PFSK-1 (cell line): ENCODE measurements around the gene FBXO21.
A peak's percentile ranks its signal among the peaks of the same experiment; 100 is the strongest.

Source experiments
- FOXP2 ChIP-seq: optimal IDR thresholded peaks from 2 replicates; pipeline ENCODE3; 2011; ENCODE audit warnings: borderline replicate concordance, control low read depth, inconsistent platforms; ENCODE audit not compliant: insufficient read depth; ENCODE audit errors: extremely low read length, extremely low read depth
- POLR2AphosphoS5 ChIP-seq: IDR thresholded peaks from 2 replicates; pipeline ENCODE4 v1.6.1; 2012; ENCODE audit warnings: low read depth, mild to moderate bottlenecking, control low read depth, low read length, moderate library complexity
- SIN3A ChIP-seq: IDR thresholded peaks from 2 replicates; pipeline ENCODE4 v1.6.1; 2012; ENCODE audit warnings: mild to moderate bottlenecking, low read length, moderate library complexity, borderline replicate concordance; ENCODE audit not compliant: insufficient read depth
- TAF1 ChIP-seq: IDR thresholded peaks from 2 replicates; pipeline ENCODE4 v1.6.1; 2012; ENCODE audit warnings: low read length, control low read depth, borderline replicate concordance; ENCODE audit not compliant: insufficient read depth
- TF ChIP-seq, protein P1 (sequence below), 2 experiments: IDR thresholded peaks; 2 replicates each; pipeline versions ENCODE4 v1.6.1 to v1.8.0; 2011 to 2012; ENCODE audit warnings: low read depth in 2 of 2, low read length in 2 of 2, control low read depth in 1 of 2, inconsistent platforms in 1 of 2, mild to moderate bottlenecking in 1 of 2, moderate library complexity in 1 of 2; ENCODE audit not compliant: insufficient read depth in 1 of 2

DNA sequence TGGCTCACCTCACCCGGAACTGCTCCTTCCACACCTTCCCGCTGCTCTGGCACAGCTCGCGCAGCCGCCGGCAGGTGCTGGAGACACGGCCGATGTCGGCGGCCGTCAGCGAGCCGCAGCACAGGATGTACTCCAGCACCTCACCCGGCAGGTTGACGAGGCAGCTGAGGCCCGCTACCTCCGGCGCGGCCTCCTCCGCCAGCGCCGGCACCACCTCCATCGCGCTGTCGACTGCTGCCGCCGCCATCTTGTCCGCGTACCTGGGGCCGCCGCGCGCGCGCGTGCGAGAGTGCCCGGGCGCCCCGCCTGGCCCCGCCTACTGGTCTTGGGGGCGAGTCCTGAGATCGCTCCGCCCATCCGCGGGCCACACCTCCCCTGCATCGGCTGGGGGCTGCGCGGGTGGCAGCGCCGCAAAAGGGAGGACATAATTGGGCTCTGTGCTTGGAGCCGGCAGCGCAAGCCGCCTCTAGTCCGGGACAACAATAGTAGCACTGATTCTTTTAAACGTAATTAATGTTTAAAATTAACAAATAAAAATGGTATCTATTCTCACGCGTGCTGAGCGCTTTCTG lies at the start of gene FBXO21:
- peak; percentile 94 for TF ChIP-seq TAF1
- peak; percentile 82 for TF ChIP-seq POLR2AphosphoS5
- TF ChIP-seq SIN3A, result no peak; the same call in 1 of the 2 replicates
- TF ChIP-seq, protein P1, sequence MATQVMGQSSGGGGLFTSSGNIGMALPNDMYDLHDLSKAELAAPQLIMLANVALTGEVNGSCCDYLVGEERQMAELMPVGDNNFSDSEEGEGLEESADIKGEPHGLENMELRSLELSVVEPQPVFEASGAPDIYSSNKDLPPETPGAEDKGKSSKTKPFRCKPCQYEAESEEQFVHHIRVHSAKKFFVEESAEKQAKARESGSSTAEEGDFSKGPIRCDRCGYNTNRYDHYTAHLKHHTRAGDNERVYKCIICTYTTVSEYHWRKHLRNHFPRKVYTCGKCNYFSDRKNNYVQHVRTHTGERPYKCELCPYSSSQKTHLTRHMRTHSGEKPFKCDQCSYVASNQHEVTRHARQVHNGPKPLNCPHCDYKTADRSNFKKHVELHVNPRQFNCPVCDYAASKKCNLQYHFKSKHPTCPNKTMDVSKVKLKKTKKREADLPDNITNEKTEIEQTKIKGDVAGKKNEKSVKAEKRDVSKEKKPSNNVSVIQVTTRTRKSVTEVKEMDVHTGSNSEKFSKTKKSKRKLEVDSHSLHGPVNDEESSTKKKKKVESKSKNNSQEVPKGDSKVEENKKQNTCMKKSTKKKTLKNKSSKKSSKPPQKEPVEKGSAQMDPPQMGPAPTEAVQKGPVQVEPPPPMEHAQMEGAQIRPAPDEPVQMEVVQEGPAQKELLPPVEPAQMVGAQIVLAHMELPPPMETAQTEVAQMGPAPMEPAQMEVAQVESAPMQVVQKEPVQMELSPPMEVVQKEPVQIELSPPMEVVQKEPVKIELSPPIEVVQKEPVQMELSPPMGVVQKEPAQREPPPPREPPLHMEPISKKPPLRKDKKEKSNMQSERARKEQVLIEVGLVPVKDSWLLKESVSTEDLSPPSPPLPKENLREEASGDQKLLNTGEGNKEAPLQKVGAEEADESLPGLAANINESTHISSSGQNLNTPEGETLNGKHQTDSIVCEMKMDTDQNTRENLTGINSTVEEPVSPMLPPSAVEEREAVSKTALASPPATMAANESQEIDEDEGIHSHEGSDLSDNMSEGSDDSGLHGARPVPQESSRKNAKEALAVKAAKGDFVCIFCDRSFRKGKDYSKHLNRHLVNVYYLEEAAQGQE (IDR thresholded peaks at IDR 0.05; ENCODE audit: insufficient read depth in 1 of 2, low read depth in 2 of 2, low read length in 2 of 2), result 0 out of 4 replicates have a peak, but pooled peaks have one; percentile 16 to 40
- peak; percentile 89 for TF ChIP-seq FOXP2
